Forelimb muscle (tissue), 1 donor: ENCODE measurements around the gene OR1F1. TPM values are rescaled to one million over a fixed set of nuclear protein-coding genes. Genes with fewer than 3 reads are reported as not detected.
"Not testable (repeated sequence)": the region's sequence is repeated elsewhere in the genome, so short reads cannot be mapped to it uniquely, and the experiment has no call there.

Experiments used
- DNase-seq: peaks from one replicate; pipeline ENCODE4 v3.0.0-alpha.2; 2013; ENCODE audit warnings: low read depth
- polyA plus RNA-seq: library from polyadenylated mRNA; unstranded; fragments of 120-200 nt; gene quantifications from one replicate; pipeline ENCODE4 v1.2.1, GENCODE V29; 2013; ENCODE audit not compliant: insufficient read length

Gene OR1F1
- polyA plus RNA-seq, 1 donor: not detected

DNA sequence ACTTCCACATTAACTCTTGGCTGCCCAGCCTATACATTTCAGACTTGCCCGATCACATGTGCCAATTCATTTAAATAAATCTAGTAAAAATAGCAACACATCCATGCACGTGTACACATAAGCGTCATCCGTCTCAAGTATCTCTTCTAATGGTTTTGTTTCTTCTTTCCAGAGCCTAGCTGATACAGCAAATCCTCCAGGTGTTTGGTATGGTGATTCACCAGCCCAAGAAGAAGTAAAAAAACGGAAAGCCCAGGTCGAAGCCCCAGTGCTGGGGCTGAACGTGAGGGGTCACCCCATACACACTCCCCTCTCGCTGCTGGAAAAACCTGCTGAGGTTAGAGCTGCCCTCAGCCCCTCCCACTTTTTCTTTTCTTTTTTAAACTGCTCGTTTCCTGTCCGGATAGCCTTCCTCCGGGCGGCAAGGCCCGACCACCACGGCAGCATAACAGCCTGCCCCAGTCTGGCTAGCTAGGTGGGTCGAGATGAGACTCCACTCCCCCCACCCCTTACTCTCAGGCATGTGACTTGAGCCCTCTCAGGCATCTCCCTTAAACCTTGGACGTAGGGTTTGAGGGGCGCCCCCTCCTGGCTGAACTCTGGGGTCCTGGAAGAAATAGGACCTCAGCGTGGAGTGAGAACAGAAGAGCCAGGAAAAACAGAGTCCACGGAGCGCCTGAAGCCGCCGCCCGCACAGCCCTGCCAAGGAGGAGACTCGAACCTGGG, 13.9 kb upstream of the OR1F1 start:
- no peak for DNase-seq

DNA sequence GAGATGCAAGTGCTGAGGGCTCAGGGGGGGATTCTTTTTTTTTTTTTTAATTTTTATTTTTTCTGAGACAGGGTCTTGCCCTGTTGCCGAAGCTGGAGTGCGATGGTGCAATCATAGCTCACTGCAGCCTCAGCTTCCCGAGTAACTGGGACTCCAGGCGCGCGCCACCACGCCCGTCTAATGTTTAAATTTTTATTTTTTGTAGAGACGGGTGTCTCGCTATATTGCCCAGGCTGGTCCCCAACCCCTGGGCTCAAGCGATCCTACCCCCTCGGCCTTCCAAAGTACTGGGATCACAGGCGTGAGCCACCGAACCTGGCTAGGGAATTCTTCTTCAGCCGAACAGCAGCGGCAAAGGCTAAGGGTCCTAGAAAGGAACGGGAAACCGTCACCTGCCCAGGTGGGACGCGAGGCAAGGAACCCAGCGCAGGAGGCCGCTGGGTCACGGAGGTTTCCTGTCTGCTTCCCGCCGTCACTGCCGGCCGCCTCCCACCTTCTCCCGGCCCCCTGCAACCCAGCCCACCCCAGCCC, 13.3 kb upstream of the OR1F1 start:
- DNase-seq: no peak

DNA sequence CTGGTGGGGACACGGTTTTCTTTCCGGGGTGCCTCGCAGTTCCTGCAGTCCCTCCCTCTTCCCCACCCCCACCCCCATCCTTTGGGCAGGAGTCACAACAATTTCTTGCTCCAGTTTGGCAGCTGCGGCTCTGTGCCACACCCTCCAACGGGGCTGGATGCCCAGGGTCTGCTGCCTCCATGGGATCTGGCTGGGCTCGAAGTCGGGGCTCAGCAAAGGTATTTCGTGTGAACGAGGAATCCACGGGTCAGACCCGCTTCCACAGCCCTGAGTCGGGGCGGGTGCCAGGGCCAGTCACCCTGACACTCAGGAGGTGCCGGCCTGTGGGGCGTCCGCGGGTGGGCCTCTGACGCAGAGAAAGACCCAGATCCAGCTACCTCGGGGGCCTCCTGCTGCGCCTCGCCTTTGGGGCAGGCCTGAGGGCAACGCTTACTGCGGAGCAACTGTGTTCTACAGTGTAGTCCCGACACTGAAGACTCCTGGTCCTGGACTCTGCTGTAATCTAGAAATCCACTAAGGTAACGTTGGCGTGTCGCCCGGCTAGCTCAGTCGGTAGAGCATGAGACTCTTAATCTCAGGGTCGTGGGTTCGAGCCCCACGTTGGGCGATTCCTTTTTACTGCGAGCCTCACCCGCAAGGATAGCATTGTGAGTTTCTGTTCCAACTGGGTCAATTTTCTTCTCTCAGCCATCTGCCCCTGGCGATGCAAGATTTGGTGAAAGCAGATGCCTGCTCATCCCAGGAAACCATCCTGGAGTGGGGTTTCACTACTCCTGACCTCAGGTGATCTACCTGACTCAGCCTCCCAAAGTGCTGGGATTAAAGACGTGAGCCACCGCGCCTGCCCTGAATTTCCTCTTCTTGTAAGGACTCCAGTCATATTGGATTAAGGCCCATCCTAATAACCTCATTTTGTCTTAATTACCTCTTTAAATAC, 12.6 kb upstream of the OR1F1 start:
- no peak for DNase-seq

DNA sequence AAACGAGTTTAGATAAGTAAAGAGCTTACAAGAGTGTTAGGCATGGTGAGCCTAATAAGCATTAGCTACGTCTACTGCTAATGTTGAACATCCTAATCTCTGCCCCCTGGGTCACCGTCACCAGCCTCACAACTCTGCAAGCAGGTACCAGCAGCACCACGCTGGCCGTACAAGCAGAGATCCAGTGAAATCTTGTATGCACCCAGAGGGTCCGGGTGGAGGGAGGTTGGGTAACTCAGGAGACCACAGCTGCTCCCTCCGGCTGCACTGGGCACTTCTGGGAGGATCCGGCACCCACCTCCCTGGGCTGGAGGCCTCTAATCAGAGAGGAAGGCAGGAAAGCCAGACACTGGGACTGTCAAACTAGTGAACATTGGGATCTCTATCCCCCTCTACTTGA, 8.4 kb upstream of the OR1F1 start:
- DNase-seq: no peak

DNA sequence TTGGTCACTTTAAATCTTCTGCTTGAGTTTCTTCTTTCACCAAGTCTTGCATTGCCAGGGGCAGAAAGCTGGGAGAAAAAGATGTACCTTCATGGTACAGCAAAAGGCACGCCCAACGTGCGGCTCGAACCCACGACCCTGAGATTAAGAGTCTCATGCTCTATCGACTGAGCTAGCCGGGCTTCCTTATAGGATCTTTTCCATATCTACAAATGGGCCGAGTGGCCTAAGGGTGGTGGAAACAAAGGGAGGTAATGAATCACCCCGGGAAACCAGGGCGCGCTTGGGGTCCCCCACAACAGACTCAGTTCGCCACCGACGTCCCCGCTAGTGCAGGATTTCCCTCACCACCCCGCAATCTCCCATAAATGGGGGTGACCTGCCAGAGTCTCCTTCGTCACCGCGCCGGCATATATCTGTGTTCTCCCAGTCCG, 7.5 kb upstream of the OR1F1 start:
- DNase-seq: no peak

DNA sequence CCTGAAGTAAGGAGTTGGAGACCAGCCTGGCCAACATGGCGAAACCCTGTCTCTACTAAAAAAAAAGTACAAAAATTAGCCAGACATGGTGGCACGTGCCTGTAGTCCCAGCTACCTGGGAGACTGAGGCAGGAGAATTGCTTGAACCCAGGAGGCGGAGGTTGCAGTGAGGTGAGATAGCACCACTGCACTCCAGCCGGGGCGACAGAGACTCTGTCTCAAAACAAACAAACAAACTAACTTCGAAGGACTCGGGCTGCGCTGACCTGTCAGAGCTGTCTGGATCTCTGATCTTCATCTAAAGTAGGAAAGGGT, 5.8 kb upstream of the OR1F1 start:
- not testable (repeated sequence) for DNase-seq

DNA sequence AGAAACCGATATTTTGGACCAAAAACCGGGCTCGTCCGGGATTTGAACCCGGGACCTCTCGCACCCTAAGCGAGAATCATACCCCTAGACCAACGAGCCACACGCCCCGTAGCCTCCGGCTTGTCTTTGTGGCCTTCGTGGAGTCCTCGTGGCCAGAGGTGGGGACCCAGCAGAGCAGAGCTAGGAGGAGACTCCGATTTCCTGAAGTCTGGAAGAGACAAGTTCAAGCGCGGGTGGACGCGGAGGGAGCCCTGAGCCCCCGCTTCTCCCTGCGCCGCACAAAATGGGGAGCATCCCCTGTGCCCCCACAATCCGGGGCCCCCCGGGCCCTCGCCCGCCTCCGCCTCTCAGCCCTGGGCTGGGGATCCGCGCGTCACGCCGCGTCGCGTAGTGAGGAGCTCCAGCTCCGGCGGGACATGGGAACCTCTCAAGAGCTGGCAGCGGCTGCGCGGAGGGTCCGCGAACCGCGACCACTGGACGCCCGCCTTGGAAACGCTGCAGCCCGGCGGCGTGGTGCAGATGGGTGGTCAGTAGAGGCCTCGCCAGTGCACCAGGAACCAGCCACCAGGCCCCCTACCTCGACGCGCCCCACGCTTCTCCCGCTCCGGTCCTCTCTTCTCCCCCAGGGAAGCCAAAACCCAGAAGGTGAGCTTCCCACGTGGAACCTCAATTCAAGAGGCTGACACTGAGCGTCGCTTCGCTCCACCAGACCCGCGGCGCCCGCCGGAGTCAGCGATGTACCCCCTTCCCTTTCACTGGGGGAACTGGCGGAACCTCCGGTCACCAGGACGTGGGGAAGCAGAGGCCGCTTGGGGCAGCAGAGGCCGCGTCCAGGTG, 5.2 kb upstream of the OR1F1 start:
- DNase-seq: no peak

DNA sequence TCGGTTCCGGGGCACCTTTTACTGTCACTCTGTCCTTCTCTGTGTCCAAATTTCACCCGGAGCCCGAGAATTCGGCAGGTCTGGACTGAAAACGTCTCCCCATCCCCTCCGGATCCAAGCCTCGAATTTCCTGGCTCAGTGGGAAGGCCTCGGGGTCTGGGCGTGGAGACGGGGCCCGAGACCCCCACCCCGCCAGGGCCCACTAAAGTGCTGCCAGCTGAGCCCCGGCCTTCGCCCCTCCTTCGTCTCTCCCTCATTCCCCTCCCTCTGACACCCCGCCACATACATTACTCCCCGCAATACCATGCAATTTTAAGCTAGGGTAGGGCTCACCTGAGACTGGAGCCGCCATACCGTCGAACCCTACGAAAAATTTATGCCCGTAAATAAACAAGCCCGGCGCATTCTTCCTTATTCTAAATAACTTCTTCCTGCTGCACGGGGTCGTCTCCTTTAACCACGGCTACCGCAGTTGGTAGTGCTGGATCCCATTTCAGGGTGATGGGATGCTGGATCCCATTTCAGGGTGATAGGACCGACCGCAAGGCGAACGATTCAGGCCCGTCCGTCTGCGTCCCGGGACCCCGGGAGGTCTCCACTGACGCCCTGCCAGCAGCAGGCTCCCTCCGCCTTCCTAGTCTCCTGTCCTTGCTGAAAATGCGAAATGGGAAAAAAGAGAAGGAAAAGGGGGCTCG, 4.4 kb upstream of the OR1F1 start:
- no peak for DNase-seq

DNA sequence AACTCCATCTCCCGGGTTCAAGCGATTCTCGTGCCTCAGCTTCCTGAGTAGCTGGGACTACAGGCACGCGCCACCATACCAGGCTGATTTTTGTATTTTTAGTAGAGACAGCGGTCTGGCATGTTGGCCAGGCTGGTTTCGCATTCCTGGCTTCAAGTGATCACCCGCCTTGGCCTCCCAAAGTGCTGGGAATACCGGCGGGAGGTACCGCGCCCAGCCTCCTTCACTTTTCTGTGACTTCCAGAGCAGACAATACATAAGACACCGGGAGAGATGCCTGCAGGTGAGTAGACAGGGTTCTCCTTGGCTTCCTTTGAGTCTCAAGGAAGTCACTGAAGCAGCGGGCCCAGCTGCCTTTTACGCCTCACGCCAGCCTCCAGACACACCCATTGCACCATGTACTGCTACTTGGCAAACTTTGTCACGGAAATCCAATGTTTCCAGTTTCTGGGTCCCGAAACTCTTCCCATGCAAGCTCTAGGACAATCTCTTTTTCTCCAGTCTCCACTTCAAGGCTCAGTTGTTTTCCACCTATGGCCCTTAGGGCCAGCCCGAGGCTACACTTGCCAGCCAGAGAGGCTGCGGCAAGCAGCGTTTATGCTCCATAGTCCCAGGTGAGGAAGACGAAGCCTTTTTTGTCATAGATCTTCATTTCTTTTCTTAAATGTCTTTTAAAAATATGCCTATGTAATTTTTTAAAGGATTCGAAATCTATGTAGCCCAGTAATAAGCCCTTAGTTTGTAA, 886 bp upstream of the OR1F1 start:
- no peak for DNase-seq

DNA sequence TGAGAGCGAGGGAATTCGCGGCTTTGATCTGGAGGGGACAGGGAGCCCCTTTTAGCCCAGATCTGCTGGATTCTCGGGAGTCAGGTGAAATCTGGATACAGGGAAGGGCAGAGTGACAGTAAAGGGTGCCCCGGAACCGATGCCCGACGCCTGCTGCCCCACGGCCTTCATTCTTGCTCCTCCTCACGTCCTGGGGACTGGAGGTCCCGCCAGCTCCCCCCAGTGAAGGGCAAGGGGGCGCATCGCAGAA, 596 bp downstream of the OR1F1 start:
- DNase-seq: no peak

DNA sequence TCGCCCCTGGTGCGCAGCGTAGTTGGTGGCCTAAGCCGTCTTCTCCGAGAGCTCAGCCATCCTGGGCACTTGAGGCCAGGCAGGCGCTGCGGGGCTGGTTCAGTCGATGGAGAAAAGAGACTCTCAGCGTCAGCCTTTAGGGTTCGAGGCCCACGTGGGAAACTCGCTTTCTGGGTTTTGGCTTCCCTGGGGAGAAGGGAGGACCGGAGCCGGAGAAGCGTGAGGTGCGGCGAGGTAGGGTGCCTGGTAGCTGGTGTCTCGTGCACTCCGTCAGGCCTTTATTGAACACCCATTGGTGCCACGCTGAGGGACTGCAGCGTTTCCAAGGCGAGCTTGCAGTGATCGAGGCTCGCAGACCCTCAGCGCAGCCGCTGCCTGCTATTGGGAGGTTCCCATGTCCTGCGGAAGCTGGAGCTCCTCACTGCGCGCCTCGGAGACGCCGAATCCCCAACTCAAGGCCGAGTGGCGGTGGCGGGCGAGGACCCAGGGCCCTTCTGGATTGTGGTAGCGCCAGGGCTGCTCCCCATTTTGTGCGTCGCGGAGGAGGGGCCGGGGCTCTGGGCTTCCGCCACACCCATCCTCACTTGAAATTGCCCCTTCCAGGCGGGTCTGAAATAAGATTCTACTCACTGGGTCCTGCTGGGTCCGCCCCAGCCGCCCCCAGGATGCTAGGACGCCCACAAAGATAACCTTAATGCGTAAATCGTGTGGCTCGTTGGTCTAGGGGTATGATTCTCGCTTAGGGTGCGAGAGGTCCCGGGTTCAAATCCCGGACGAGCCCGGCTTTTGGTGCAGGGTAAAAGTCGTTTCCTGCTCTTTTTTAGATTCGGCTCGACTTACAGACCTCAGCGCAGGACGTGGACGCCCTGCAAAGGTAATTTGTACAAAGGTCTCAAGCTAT, 1.2 kb downstream of the OR1F1 start:
- no peak for DNase-seq

DNA sequence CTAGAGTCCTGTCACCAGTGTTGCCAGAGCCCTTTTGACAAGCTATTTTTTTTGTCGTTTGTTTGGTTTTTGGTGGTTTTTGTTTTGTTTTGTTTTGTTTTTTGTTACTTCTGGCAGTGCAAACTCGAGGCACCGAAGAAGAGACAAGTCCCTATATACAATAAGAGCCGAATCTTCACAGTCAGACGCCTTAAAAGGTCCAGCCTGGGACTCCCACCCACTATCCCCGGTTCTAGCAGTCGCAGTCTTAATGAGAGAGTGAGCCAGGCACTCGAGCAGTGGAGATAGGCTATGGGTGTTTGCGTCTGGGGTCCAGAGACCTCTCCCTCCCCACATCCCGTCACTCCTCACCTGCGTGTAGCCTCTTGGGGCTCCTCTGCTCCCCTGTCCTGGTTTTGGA, 1.9 kb downstream of the OR1F1 start:
- DNase-seq: no peak

DNA sequence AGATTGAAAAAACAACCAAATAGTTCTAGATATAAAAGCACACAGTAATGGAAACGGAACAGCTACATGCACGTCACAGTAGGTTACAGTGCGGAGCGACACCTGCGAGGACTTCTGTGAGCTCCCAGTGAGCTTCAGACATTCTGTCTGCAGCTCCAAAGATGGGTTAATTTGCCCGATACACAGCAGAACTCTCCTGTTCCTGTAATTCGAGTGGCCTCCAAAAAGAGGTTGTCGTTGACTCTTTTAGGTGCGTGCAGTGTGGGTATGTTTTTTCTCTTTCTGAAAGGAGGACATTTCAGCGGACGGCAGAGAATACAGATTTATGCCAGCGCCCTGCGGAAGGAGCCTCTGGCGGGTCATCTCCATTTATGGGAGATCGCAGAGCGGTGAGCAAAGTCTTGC, 2.9 kb downstream of the OR1F1 start:
- DNase-seq: no peak

DNA sequence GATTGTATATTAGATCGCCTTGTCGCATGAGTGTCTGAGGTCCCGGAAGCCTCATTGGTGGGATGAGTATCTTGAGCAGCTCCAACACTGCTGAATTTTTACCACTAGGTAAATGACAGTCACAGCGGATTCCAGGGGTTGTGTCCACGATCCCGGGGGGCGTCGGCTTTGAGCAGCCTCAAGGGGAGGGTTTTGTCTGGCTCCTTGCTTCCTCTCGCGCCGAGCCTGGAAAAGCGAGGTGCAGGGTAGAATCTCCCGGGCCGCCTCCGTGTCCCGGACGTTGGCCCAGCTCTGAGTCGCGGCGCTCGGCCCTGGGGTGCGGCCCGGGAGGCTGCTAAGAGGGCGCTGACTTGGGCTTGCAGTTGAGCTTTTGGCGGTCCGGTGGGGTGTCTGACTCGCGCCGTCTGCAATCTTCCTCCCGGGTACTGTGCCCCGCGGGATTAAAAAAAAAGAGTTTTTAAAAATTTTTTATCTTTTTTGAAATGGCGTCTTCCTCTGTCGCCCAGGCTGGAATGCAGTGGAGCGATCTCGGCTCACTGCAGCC, 4.5 kb downstream of the OR1F1 start:
- DNase-seq: no peak

DNA sequence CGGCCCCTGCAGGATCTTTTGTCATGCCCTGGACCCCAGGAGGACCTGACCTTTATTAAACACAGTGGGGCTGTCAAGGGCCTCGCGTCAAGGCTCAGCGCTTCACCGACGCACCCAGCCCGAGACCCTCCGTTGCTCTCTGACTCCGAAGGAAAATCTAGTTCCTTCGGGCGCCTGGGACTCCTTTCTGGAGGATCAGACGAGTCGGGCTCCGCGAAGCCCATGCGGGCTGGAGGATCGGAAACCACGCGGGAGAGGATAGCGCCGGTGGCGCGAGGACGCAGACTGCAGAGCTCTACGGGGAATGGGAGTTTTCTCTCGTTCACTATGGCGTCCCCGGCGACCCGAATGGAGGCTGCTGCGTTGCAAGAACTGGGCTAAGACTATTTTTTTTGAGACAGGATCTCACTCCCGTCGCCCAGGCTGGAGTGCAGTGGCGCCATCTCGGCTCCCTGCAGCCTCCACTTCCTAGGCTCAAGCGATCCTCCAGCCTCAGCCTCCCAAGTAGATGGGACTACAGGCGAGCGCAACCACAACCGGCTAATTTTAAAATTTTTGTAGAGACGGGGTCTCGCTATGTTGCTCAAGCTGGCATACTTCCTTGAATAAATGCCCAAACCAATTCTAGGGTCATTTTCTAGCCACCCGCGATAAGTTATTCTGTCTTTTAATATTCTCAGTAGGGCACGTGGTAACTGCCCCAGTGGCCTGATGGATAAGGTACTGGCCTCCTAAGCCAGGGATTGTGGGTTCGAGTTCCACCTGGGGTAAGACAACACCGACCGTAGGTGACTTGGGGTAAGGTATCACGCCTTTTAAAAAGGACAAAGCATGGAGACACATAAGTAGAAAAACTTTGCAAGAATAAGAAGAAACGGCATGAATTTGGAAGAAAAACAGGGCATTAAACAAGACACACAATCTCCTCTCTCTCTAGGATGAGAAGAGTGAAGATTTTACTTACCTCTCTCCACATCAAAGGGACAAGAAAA, 5.5 kb downstream of the OR1F1 start:
- no peak for DNase-seq

DNA sequence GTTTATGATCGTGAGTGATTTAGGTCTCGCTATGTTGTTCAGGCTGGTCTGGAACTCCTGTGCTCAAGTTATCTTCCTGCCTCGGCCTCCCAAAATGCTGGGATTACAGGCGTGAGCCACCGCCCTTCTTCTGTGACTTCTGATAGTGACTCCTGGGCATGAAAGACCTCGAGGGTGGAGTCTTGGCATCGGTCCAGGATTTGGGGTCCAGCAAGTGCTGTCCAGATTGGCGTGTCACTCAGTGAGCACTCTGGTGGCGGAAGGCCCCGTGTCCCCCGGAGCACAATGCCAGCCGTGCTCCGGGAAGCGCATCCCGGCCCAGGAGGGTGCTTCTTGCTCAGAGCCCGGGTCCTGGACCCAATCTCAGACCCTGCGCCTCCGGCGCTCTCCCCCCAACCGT, 6.8 kb downstream of the OR1F1 start:
- DNase-seq: no peak

DNA sequence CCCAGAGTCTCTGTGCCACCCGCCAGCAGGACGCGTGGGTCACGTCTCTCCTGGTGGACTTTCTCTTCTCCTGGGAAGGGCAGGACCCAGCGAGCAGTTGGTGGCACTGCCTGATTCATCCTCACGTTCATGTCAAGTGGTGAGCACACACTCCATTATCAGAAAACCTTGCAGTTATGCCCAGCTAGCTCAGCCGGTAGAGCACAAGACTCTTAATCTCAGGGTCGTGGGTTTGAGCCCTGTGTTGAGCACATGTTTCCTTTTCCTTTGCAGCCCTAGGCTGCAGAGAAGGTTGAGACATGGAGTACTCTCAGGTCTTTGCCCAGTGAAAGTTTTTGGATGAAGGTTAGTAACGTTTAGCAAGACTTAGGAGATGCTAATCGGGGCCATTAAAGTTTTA, 8.0 kb downstream of the OR1F1 start:
- DNase-seq: no peak

DNA sequence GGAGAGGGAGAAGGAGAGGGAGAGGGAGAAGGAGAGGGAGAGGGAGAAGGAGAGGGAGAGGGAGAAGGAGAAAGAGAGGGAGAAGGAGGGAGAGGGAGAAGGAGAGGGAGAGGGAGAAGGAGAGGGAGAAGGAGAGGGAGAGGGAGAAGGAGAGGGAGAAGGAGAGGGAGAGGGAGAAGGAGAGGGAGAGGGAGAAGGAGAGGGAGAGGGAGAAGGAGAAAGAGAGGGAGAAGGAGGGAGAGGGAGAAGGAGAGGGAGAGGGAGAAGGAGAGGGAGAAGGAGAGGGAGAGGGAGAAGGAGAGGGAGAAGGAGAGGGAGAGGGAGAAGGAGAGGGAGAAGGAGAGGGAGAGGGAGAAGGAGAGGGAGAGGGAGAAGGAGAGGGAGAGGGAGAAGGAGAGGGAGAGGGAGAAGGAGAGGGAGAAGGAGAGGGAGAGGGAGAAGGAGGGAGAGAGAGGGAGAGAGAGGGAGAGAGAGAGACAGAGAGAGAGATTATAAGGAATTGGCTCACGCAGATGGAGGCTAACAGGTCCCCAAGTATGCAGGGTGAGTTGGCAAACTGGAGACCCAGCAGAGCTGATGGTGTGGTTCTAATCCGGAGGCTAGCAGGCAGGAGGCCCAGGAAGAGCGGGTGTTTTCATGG, 9.8 kb downstream of the OR1F1 start:
- not testable (repeated sequence) for DNase-seq
